ENCODE measurements around the gene FOXF2.

DNA sequence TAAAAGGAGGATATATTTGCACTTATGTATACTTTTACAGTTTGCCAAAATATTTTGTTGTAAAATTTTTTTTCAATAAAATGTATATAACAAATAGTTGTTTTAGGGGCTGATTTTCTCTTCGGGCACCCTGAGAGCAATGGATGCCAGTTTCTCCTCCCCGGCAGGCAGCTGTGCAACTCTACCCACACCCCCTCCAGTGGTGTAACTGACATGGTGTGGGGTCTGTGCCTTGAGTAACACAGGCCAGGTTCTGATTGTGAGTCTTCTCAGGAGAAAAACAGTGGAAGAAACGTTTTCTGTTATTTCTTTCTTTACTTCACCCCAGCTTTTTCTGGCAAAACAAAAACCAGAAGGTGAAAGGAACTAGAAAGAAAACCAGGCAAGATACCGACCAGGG, 6.1 kb downstream of the FOXF2 start:
- TF ChIP-seq, protein P1, sequence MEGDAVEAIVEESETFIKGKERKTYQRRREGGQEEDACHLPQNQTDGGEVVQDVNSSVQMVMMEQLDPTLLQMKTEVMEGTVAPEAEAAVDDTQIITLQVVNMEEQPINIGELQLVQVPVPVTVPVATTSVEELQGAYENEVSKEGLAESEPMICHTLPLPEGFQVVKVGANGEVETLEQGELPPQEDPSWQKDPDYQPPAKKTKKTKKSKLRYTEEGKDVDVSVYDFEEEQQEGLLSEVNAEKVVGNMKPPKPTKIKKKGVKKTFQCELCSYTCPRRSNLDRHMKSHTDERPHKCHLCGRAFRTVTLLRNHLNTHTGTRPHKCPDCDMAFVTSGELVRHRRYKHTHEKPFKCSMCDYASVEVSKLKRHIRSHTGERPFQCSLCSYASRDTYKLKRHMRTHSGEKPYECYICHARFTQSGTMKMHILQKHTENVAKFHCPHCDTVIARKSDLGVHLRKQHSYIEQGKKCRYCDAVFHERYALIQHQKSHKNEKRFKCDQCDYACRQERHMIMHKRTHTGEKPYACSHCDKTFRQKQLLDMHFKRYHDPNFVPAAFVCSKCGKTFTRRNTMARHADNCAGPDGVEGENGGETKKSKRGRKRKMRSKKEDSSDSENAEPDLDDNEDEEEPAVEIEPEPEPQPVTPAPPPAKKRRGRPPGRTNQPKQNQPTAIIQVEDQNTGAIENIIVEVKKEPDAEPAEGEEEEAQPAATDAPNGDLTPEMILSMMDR (IDR thresholded peaks at IDR 0.05) = no peak
- TF ChIP-seq POLR2A (IDR thresholded peaks at IDR 0.05) = no peak
- TF ChIP-seq EP300 (IDR thresholded peaks at IDR 0.05) = no peak
